ENCODE results near the gene COL8A1.
A peak's percentile ranks its signal among the peaks of the same experiment; 100 is the strongest.
"Not testable (repeated sequence)": the region's sequence is repeated elsewhere in the genome, so short reads cannot be mapped to it uniquely, and the experiment has no call there.

Gene COL8A1

DNA sequence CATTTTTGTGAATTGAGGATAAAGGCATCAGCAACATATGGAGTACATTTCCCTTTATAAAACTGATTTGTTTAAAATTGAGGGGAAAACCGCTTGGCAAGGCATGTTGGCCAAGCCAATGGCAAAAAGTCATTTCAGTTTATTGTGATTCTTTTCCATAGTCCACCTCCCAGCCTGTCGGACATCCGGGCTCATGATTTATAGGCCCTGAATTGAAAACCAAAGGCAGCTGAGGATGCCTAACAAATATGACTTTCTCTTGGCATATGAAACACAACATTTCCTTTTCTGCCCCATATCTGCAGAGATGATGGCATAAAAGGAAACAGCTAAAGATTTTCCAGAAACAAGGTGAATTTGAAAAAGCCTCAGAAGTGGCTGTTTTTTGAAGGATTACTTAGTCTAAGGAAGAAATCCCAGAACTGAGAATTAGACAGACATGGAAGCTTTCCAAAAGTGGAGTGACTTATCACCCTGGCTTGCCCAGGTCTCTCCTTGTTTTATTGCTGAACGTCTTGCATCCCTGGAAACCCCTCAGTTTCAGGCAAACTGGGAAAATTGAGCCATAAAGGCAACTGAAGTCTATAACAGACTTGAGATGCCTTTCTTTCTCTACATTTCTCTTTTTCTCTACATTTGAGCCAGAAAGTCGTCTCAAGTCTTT lies 74.0 kb downstream of the COL8A1 start:
- FAIRE-seq = no peak

DNA sequence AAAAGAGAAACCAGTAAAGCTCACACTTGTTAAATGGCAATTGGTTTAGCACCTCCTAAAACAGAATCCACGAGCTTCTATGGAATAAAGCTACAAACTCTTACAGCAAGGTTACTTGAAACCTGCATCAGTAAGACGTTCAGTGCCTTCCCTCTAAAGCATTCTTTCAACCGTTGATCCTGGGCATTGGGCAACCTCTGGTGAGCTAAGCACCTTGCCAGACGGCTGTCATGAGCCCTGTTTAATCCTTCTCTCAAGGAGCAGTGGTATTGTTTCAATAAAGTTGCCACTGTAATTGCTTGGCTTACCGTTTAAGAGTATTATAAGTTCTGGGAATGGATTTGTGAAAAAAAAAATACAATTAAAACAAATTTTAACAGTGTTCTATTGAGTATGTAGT lies 75.0 kb downstream of the COL8A1 start:
- FAIRE-seq = no peak

DNA sequence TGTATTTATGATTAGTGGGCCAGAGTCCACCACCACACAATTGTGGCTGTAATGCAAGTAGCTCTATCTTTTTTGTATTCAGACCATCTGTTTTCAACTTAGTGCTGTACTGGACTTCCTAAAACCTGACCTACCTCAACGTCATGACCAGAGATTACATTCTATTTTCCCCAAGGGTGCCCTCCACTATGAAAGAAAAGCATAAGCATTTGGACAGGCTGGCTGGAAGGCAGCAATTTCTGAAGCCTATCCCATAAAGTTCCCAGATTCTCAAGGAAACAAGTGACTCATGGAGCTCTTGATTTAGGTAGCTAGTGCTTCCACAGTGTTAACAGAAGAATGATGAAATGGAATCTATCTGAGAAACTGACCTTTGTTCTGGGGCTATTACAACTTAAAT lies 75.8 kb downstream of the COL8A1 start:
- FAIRE-seq = no peak

DNA sequence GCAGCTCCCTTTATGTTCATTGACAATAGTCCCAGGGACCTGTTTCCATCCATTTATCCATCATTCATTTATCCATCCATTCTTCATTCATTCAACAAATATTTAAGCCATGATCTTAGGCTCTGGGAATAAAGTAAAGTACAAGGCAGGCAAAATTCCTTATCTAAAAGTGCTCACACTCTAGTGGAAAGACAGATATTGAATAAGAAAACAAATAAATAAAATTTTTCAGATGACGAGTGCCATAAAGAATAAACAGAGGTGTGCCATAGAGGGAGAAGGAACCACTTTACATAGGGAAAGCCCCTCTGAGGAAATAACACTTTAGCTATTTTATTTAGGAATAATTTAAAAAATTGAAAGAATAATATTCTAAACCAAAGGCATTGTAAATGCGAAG lies 76.2 kb downstream of the COL8A1 start:
- FAIRE-seq = no peak

DNA sequence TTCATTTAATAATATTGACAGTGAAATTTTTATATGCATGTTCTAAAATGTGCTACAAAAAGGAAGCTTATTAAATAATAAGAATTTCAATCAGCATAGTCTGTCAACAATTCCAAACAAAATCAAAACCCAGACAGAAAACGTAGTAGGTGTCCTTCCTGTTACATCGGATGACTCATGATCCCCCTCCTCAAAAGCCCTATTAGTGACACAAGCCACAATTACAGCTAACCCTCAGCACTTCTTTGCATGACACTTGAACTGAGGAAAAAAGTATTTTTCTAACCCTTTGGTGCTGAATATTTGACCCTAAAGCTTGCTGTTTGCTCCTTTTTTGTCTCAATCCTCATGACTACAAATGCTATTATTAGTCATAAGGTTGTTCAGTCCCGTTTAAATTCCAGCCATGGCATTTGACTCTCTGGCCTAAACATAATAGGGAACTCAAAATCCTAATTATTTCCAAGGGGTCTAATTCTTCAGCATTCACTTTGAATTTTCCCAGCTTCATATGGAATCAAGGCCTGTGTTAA lies 78.1 kb downstream of the COL8A1 start:
- FAIRE-seq = no peak

DNA sequence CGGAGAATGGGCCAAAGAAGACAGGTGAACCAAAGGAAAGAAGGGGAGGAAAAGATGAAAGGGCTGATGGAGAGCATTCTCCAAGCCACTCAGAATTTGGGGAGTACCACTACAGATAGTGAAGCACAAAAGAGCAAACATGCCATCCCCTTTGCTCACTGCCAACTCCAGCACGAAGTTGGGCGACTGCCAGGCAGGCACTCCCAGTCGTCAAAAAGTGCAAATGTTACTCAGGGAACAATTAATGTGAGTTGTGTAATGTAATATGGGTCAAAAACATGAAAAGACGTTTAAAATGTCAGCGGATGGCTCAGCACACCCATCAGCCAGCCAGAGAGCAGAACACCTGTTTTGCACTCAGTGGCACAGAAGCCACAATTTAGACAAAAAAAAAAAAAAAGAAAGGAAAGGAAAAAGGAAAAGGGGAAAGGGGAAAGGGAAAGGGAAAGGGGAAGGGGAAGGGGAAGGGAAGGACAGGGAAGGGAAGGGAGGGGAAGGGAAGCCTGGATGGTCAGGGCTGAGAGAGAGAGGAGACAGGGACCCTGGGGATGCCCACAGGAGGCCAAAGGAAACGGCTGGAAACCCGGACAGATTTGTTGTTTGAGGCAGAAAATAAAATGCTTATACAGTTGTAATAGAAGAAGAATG lies 82.7 kb downstream of the COL8A1 start:
- FAIRE-seq = no peak

DNA sequence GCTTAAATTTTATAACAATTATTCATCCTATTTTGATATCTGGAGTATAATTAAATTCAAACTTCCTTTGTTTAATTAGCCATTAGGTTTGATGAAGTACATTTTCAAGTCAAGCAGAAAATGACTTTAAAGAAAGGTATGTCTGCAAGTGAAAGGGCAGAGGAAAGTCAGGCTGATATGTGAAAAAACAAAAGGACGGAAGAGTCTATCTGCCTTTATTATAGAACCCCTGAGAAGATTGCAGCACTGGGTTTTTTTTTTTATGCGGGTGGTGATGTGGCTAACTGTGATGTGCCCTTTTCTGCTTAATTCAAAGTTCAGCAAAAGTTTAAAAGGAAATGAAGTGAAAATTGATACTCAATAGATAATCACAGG lies 83.2 kb downstream of the COL8A1 start:
- no peak for FAIRE-seq

DNA sequence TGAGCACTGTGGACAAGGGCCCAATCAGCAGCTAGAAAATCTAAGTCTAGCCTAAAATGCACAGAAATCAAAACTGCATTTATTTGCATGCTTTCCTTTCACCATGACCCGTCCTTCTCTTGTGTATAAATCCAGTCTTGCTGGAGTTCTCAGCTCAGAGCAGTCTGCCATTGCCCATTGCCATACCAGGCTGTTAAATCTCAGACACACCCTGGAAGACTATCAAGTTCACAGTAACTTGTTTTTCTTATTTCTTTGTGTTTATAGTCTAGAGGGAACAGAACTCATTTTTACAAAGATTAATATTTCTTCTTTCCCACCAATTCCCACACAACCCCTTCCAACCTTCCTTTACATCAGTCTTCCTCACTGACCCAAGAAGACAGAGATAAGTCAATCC lies 85.9 kb downstream of the COL8A1 start:
- no peak for FAIRE-seq

DNA sequence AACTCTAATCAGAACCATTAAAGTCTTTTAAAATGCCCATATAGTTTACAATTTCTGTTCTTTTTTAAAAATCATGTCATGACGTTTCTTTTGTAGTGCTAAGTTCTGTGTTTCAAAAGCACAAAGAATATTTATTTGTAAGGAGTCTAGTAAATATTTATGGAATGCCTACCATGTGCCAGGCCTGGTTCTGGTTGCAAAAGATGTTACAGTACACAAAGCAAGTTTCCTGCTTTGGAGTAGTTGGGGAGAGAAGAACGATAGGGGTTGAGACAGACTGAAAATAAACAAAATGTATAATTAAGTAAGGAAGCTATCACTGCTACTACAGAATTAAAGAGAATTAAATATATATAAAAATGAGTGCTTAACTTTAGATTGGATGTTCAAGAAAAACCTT lies 92.5 kb downstream of the COL8A1 start:
- FAIRE-seq = no peak

DNA sequence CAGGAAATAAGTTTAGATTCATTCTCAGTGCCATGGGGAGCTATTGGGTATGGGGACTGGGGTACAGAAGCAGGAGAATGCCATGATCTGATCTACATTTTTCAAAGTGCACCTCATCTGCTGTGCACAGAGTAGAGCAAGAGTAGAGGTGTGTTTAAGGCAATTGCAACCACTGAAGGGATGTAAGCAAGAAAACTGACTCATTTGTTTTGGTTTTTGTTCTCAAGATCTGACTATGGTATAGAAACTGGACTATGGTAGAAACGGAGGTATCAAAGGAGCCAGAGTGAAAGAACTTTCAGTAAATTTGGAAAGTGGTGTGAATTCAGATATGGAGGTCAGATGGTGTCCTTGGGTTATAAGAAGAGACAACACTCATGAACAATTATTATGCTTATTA lies 93.1 kb downstream of the COL8A1 start:
- FAIRE-seq = no peak

- FAIRE-seq = not testable (repeated sequence)
Observed at GRCh38 chr3:99740371-99740770, 102.0 kb downstream of the COL8A1 start.

- no peak for FAIRE-seq
Observed at GRCh38 chr3:99741588-99741987, 103.2 kb downstream of the COL8A1 start.

DNA sequence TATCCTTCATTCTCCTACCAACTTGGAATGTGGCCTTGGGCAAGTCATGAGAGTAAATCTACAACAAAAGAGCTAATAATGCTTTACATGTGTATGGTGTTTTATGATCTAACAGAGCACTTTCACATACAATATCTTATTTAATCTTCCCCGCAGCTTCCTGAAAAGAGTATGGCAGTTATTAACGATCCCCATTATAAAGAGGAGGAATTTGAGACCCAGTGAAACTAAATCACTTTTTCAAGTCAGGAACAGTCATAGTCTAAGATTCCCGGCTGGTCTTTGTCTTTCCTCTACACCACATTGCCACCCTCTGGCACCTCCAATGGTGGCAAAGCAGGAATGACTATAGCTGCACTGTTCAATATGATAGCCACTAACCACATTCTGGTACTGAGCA lies 109.5 kb downstream of the COL8A1 start:
- no peak for FAIRE-seq

GRCh38 chr3:99751649-99752048 lies 113.3 kb downstream of the COL8A1 start:
- FAIRE-seq = no peak

- peak; percentile 73 for FAIRE-seq
Observed at GRCh38 chr3:99753268-99753975, 115.0 kb downstream of the COL8A1 start.

DNA sequence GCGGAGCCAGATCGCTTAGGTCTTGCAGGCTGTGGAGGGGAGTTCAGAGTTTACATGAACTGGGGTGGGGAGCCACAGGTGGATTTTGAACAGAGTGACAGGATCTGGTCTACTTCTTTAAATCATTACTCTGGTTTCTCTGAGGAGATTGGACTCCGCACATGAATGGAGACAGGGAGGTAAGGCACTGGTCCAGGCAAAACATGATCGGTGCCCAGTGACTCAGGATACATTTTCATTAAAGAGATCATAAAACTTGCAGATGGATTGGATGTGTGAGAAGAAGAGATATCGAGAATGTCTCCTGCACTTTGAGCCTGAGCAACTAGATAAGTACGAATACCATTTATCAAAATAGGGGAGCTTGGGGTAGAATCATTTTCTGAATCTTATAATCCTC lies 117.4 kb downstream of the COL8A1 start:
- FAIRE-seq = no peak

DNA sequence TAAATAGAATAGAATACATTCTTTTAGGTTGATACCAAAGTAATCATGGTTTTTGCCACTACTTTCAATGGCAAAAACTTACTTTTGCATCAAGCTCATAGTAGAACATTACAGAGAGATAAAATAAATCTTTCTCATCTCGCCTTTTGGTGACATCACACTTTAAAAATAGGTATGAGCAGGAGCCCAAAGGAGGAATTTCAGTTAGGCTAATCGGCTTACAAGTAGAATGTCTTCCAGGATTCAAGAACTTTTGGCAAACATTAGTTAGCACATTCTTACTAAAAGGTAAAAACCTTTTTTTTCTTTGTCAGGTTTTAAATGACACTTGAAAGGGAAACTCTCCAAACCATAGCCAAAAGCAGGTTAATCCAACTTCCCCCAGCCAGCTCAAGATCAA lies 119.6 kb downstream of the COL8A1 start:
- no peak for FAIRE-seq

GRCh38 chr3:99758502-99759177 lies 120.2 kb downstream of the COL8A1 start:
- no peak for FAIRE-seq

DNA sequence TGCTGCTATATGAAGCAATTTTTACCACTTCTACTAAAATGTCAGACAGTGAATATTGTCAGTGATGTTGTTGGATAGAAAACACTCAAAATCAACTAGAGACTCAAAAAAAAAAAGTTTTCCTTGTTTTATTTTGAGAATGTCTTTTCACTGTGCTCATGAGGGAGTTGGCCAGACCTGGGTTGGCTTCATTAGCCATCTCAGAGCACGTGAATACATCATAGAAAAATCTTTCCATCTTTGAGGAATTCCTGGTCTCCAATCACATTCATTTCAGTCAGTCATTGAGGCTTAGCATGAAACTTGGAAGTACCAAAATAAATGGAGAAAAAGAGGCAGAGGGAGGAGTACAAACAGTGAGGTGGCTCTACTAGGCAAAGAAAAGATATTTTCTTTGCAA lies 121.6 kb downstream of the COL8A1 start:
- FAIRE-seq = no peak

GRCh38 chr3:99760629-99761028 lies 122.2 kb downstream of the COL8A1 start:
- FAIRE-seq = no peak

DNA sequence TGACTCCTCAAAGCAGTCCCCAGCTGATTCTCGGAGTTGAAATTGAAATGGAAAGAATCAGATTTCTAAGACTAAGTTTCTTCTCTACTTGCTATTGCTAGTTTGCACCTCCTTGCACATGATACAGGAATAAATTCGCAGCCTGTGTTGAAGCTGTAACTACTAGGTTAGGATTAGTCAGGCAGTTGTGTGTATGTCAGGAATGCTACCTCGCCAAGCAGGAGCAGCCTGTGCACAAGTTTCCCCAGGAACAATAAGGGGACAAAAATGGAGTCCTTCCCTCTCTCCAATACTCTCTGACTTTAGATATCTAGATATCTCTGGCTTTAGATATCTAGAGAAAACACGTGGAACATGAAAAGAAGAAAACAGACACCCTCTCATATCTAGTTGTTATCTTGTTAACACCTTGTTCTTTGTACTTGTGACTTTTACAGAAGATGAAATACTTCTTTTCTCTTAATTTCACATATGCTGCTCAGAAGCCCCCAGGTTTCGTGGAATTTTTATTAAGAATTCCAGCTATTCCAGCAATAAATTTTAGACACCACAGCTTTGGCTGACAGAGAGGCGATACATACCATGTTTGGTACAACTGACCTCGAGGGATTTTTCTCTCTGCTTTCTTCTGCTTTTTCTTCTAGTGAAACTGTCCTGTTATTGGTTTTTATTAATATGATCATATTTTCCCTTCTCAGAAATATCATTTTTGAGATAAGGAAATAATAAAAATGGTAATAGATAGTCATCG lies 123.2 kb downstream of the COL8A1 start:
- FAIRE-seq = no peak

DNA sequence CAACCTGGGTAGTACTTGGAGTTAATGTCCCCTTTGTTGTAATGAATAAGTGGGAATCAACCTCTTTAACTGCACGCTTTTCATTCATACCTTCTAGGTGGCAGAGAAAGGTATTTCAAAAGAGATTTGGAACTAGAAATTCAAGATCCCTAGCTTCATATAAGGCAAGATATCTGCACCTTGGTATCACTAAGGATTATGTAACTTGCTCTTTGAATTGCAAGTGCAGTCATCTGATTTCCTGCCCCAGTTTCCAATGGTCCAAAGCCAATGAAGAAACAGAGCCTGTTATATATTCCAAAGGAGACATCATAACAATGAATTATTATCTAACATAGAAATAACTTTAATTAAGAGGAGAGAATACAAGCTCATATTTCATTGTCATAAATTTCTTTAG lies 124.5 kb downstream of the COL8A1 start:
- FAIRE-seq = no peak

GRCh38 chr3:99764377-99764776 lies 126.0 kb downstream of the COL8A1 start:
- no peak for FAIRE-seq
